ENCODE results near the gene RGS6. TPM values are rescaled to one million over a fixed set of nuclear protein-coding genes. Genes with fewer than 3 reads are reported as not detected.

Gene RGS6
- total RNA-seq, 1 donor from 2014 or later: 2.0 TPM

DNA sequence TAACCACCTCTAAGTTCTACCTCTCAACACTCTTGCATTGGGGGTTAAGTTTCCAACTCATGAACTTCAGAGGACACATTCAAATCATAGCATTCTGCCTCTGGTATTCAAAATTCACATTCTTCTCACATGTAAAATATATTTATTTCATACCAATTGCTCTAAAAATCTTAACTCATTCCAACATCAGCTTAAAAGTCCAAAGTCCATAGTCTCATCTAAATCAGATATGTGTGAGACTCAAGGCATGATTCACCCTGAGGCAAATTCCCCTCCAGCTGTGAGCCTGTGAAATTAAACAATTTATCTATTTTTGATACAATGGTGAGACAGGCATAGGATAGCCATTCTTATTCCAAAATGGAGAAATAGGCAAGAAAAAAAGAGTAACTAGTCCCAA lies 214.0 kb downstream of the RGS6 start:
- TF ChIP-seq, protein P1, sequence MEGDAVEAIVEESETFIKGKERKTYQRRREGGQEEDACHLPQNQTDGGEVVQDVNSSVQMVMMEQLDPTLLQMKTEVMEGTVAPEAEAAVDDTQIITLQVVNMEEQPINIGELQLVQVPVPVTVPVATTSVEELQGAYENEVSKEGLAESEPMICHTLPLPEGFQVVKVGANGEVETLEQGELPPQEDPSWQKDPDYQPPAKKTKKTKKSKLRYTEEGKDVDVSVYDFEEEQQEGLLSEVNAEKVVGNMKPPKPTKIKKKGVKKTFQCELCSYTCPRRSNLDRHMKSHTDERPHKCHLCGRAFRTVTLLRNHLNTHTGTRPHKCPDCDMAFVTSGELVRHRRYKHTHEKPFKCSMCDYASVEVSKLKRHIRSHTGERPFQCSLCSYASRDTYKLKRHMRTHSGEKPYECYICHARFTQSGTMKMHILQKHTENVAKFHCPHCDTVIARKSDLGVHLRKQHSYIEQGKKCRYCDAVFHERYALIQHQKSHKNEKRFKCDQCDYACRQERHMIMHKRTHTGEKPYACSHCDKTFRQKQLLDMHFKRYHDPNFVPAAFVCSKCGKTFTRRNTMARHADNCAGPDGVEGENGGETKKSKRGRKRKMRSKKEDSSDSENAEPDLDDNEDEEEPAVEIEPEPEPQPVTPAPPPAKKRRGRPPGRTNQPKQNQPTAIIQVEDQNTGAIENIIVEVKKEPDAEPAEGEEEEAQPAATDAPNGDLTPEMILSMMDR (IDR thresholded peaks at IDR 0.05; ENCODE audit: unreplicated experiment): no peak
- Mint-ChIP-seq H3K4me1 (no peaks in the 10 kb centered on the region), H3K36me3 (no peaks in the 10 kb centered on the region), H3K4me3 (no peak overlapping the region), H3K9me3 (peaks cover 26% of the 10 kb centered on the region), H3K27ac (no peak overlapping the region), H3K27me3 (ENCODE audit: low read depth) (peaks cover 8% of the 10 kb centered on the region)
- no peak for DNase-seq (ENCODE audit: low spot score in 2 of 2, unreplicated experiment in 2 of 2)

DNA sequence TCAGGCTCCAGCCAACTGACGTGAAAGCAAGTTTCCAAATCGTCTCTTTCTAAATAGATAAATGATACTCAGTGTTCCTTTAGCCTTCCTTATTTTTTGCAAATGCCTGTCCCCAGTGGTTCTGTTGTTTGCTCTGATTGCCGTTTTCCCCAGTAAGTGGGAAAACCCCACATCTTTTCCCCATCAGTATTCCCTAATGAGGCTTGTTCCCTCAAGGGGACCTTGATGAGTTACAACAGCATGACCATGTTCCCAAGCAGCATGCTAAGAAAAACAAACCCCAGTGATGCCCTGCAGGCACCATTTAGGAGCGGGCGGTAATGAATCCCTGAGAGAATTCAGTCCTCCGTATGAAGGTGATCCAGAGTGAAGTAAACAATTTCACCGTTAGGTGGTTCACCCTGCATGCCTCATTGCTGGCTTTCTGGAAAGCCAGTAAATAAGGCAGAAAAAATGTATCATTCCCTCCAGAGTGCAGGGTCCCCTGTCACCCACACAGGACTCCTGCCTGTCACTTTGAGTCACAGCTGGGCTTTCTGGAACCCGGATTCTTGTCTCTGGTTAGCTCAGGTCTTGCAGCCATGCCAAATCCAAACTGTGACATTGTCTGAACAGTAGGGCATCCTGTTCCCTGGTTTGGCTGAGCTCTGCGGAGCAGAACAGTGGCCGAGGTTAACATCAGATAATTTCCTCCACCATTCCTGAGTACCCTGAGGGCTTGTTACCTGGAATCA lies 222.6 kb downstream of the RGS6 start:
- TF ChIP-seq, protein P1 (IDR thresholded peaks at IDR 0.05; ENCODE audit: unreplicated experiment): no peak
- no peak overlapping the region for H3K27ac Mint-ChIP-seq
- H3K27me3 Mint-ChIP-seq (ENCODE audit: low read depth): no peaks in the 10 kb centered on the region
- H3K36me3 Mint-ChIP-seq: no peaks in the 10 kb centered on the region
- DNase-seq (ENCODE audit: low spot score in 2 of 2, unreplicated experiment in 2 of 2): no peak
- peaks cover 37% of the 10 kb centered on the region for H3K9me3 Mint-ChIP-seq
- no peak overlapping the region for H3K4me3 Mint-ChIP-seq
- H3K4me1 Mint-ChIP-seq: no peaks in the 10 kb centered on the region

DNA sequence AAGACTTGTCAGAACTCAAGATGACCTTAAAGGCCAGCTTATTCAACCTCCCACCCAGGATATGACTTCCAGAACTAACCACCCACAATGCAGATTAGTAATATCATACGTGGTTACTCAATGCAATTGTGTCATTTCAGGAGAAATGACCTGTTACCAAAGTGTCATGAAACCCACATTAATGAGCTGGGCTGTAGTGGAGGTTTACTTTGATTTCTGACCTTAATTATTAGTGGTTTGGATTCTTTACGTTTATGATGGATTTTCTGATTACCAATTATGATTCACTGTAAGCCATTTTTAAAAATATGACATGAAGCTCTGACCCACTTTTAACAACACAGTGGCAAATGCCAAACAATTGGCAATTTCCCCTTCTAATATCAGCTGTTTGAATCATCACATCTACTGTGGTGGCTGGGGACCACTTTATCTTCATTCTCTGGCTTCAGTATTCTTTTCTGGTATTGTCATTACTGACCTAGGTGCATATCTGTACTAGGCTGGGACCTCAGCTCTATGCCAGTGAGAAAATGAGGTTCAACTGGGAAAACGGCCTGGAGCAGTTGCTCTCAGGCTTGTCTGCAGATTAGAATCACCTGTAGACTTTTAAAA lies 223.3 kb downstream of the RGS6 start:
- H3K27me3 Mint-ChIP-seq (ENCODE audit: low read depth): no peaks in the 10 kb centered on the region
- no peak overlapping the region for H3K27ac Mint-ChIP-seq
- peaks cover 34% of the 10 kb centered on the region for H3K9me3 Mint-ChIP-seq
- H3K4me1 Mint-ChIP-seq: no peaks in the 10 kb centered on the region
- no peak overlapping the region for H3K4me3 Mint-ChIP-seq
- no peak for DNase-seq (ENCODE audit: low spot score in 2 of 2, unreplicated experiment in 2 of 2)
- no peaks in the 10 kb centered on the region for H3K36me3 Mint-ChIP-seq
- TF ChIP-seq, protein P1 (IDR thresholded peaks at IDR 0.05; ENCODE audit: unreplicated experiment): no peak

DNA sequence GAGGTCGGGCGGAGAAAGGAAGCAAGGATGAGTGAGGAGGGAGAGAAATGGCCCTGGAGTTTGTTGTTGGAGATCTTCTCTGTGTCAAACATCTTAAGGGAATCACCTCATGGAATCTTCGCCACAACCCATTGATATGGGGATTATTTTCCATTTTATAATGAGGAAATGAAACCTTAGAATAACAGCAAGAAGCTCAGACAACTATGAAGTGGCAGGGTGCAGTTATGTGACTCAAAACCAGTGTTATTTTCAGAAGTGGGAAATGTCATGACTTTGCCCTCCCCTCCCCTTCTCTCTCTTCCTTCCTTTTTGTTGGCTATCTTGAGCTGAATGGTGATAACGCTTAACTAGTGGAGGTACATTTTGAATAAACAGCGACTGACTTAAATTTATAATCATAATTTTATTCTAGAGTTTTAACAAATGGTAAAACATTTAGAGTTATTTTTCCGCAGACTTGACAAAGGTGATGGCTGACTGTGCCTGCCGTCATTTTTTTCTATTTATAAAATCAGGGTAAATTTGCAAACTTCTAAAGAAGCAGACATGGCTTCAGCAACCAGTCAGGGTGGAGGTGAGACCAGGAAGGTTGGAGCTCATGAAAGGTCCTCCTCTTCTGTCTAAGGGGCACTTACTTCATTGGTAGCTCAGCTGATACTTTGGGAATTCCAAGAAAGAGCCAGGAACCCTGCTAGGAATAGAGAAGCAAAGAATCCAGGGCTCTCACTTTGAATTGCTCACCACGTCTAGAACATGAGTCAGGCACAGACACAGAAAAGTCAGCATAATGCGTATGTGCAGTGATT lies 232.4 kb downstream of the RGS6 start:
- no peak for DNase-seq (ENCODE audit: low spot score in 2 of 2, unreplicated experiment in 2 of 2)
- peaks cover 12% of the 10 kb centered on the region for H3K27me3 Mint-ChIP-seq (ENCODE audit: low read depth)
- no peak overlapping the region for H3K27ac Mint-ChIP-seq
- H3K9me3 Mint-ChIP-seq: peaks cover 3% of the 10 kb centered on the region
- no peaks in the 10 kb centered on the region for H3K36me3 Mint-ChIP-seq
- TF ChIP-seq, protein P1 (IDR thresholded peaks at IDR 0.05; ENCODE audit: unreplicated experiment): no peak
- H3K4me3 Mint-ChIP-seq: no peak overlapping the region
- no peaks in the 10 kb centered on the region for H3K4me1 Mint-ChIP-seq

DNA sequence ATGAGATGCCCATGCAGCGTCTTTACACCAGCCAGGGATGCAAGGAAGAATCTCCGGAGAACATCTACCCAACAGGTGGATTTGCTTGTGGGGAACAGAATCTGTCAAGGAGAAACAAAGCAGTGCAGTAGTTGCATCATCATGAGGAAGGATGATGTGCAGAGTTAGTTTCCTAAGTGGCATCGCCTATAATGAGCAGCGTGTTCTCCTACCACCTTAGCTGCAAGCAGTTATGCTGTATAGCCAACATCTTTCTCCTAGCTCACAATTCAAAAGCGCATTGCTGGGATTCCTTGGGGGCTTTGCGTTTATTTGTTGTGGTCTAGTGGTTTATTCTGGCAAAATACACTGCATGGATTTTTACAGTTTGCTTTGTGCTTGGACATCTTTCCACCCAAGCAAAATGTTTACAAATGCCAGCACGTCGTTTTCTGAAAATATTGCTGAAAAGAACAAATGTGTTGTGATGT lies 233.0 kb downstream of the RGS6 start:
- Mint-ChIP-seq H3K4me3 (no peak overlapping the region), H3K36me3 (no peaks in the 10 kb centered on the region), H3K9me3 (peaks cover 3% of the 10 kb centered on the region), H3K27me3 (ENCODE audit: low read depth) (peaks cover 12% of the 10 kb centered on the region), H3K27ac (no peak overlapping the region), H3K4me1 (no peaks in the 10 kb centered on the region)
- TF ChIP-seq, protein P1 (IDR thresholded peaks at IDR 0.05; ENCODE audit: unreplicated experiment): no peak
- no peak for DNase-seq (ENCODE audit: low spot score in 2 of 2, unreplicated experiment in 2 of 2)
